Endodermal cell (in vitro differentiated cells): Measurements from ENCODE around the gene NAA20. TPM values are rescaled to one million over a fixed set of nuclear protein-coding genes. Genes with fewer than 3 reads are reported as not detected.

Source experiments
- DNase-seq: peaks from one replicate; pipeline ENCODE4 v3.0.0-alpha.2; 2017
- H3K27ac ChIP-seq: 2 replicates; pipeline ENCODE4 v1.5.1; 2013; ENCODE audit warnings: mild to moderate bottlenecking, low read depth, low read length, moderate library complexity
- H3K27me3 ChIP-seq: 2 replicates; pipeline ENCODE4 v1.6.1; 2013; ENCODE audit warnings: mild to moderate bottlenecking, low read length, moderate library complexity; ENCODE audit not compliant: insufficient read depth, control insufficient read depth, poor library complexity, severe bottlenecking
- H3K36me3 ChIP-seq: 2 replicates; pipeline ENCODE4 v1.7.0; 2013; ENCODE audit warnings: mild to moderate bottlenecking, low read length, moderate library complexity; ENCODE audit not compliant: control insufficient read depth, insufficient read depth
- H3K4me1 ChIP-seq: one replicate; pipeline ENCODE4 v1.7.0; 2013; ENCODE audit warnings: low read length; ENCODE audit not compliant: control insufficient read depth, insufficient read depth
- H3K4me3 ChIP-seq: 2 replicates; pipeline ENCODE4 v1.5.1; 2013; ENCODE audit warnings: mild to moderate bottlenecking, low read length, moderate library complexity
- H3K9ac ChIP-seq: 2 replicates; pipeline ENCODE4 v1.6.1; 2013; ENCODE audit warnings: mild to moderate bottlenecking, low read length, moderate library complexity; ENCODE audit not compliant: poor library complexity, severe bottlenecking; ENCODE audit errors: extremely low read depth
- H3K9me3 ChIP-seq: 2 replicates; pipeline ENCODE4 v1.6.1; 2013; ENCODE audit warnings: mild to moderate bottlenecking, low read length, moderate library complexity; ENCODE audit not compliant: control insufficient read depth
- H3K27ac Mint-ChIP-seq: 2 replicates; pipeline ENCODE4 v1.8.0; 2020; ENCODE audit warnings: mixed read lengths
- H3K27me3 Mint-ChIP-seq: 2 replicates; pipeline ENCODE4 v1.8.0; 2021; ENCODE audit warnings: mild to moderate bottlenecking, mixed read lengths; ENCODE audit not compliant: insufficient read depth
- H3K36me3 Mint-ChIP-seq: 2 replicates; pipeline ENCODE4 v1.8.0; 2020; ENCODE audit warnings: low read depth, mixed read lengths
- H3K4me1 Mint-ChIP-seq: 2 replicates; pipeline ENCODE4 v1.8.0; 2020; ENCODE audit warnings: mixed read lengths
- H3K4me3 Mint-ChIP-seq: 2 replicates; pipeline ENCODE4 v1.8.0; 2020; ENCODE audit warnings: mild to moderate bottlenecking, moderate library complexity, mixed read lengths
- H3K9me3 Mint-ChIP-seq: 2 replicates; pipeline ENCODE4 v1.8.0; 2020; ENCODE audit warnings: mild to moderate bottlenecking, mixed read lengths
- CTCF ChIP-seq: fragments of 200-600 bp; sonication (generic); conservative IDR thresholded peaks from 2 replicates; pipeline ENCODE4 v1.5.0; 2021; ENCODE audit warnings: antibody characterized with exemption, mild to moderate bottlenecking
- WGBS, 2 experiments: methylation state at CpG; one replicate each; pipeline versions ENCODE4 v1.1.5 to v1.1.7; 2013; ENCODE audit warnings: missing lambda C conversion rate in 2 of 2, mixed read lengths in 1 of 2; ENCODE audit not compliant: insufficient coverage in 1 of 2, insufficient read length in 1 of 2; 5-methylcytosine and 5-hydroxymethylcytosine counted together
- total RNA-seq, 2 donors: library from RNA; stranded (reverse); fragmentation: NEBNext Ultra II Directional in 1 of 2; extraction: Animal tissue kit (Norgen Biotek cat#: 25700) in 1 of 2; gene quantifications; 2 replicates in 1 of 2; 3 replicates in 1 of 2; pipeline ENCODE4 v1.2.1, GENCODE V29; 2021

Gene NAA20
- total RNA-seq, 2 donors from 2014 or later: 35.1 to 39.4 TPM

GRCh38 chr20:19968466-19969073 lies 48.6 kb upstream of the NAA20 start:
- Mint-ChIP-seq H3K4me3 (no peak overlapping the region), H3K4me1 (peaks cover 8% of the 10 kb centered on the region), H3K36me3 (peaks cover 4% of the 10 kb centered on the region), H3K27ac (no peak overlapping the region), H3K9me3 (no peaks in the 10 kb centered on the region), H3K27me3 (no peaks in the 10 kb centered on the region)
- H3K9ac ChIP-seq: no peak overlapping the region
- no peak for TF ChIP-seq CTCF
- H3K9me3 ChIP-seq: no peaks in the 10 kb centered on the region
- H3K4me1 ChIP-seq: no peaks in the 10 kb centered on the region
- H3K4me3 ChIP-seq: no peak overlapping the region
- no peak overlapping the region for H3K27ac ChIP-seq
- WGBS, 2 experiments: 84 to 90% methylated on average over 2 to 4 of the region's 4 CpGs
- no peak for DNase-seq
- H3K36me3 ChIP-seq: no peaks in the 10 kb centered on the region
- H3K27me3 ChIP-seq: no peaks in the 10 kb centered on the region

- no peak for DNase-seq
- Histone ChIP-seq H3K9ac (no peak overlapping the region), H3K4me1 (no peaks in the 10 kb centered on the region), H3K36me3 (no peaks in the 10 kb centered on the region), H3K27me3 (no peaks in the 10 kb centered on the region), H3K9me3 (no peaks in the 10 kb centered on the region), H3K4me3 (no peak overlapping the region), H3K27ac (no peak overlapping the region)
- H3K4me1 Mint-ChIP-seq: peaks cover 13% of the 10 kb centered on the region
- H3K36me3 Mint-ChIP-seq: peaks cover 4% of the 10 kb centered on the region
- H3K4me3 Mint-ChIP-seq: no peak overlapping the region
- no peaks in the 10 kb centered on the region for H3K9me3 Mint-ChIP-seq
- WGBS, 2 experiments: 94 to 100% methylated on average over 4 to 5 of the region's 5 CpGs
- TF ChIP-seq CTCF: no peak
- no peaks in the 10 kb centered on the region for H3K27me3 Mint-ChIP-seq
- no peak overlapping the region for H3K27ac Mint-ChIP-seq
Measured at GRCh38 chr20:19969106-19969505, 48.1 kb upstream of the NAA20 start.

GRCh38 chr20:19969507-19970255 lies 47.5 kb upstream of the NAA20 start:
- H3K9ac ChIP-seq: no peak overlapping the region
- no peaks in the 10 kb centered on the region for H3K9me3 ChIP-seq
- H3K4me3 Mint-ChIP-seq: no peak overlapping the region
- H3K36me3 ChIP-seq: no peaks in the 10 kb centered on the region
- H3K9me3 Mint-ChIP-seq: no peaks in the 10 kb centered on the region
- H3K27me3 Mint-ChIP-seq: no peaks in the 10 kb centered on the region
- peaks cover 4% of the 10 kb centered on the region for H3K36me3 Mint-ChIP-seq
- H3K27ac Mint-ChIP-seq: no peak overlapping the region
- H3K27me3 ChIP-seq: no peaks in the 10 kb centered on the region
- no peak for TF ChIP-seq CTCF
- no peaks in the 10 kb centered on the region for H3K4me1 ChIP-seq
- DNase-seq: no peak
- 80 to 97% methylated on average over 1 to 5 of the region's 5 CpGs for WGBS, 2 experiments
- H3K4me3 ChIP-seq: no peak overlapping the region
- no peak overlapping the region for H3K27ac ChIP-seq
- H3K4me1 Mint-ChIP-seq: peaks cover 19% of the 10 kb centered on the region
